ENCODE results near the gene LRRC27. TPM values are rescaled to one million over a fixed set of nuclear protein-coding genes. Genes with fewer than 3 reads are reported as not detected.

The LRRC27 gene
- total RNA-seq, 1 donor: 13.4 TPM

DNA sequence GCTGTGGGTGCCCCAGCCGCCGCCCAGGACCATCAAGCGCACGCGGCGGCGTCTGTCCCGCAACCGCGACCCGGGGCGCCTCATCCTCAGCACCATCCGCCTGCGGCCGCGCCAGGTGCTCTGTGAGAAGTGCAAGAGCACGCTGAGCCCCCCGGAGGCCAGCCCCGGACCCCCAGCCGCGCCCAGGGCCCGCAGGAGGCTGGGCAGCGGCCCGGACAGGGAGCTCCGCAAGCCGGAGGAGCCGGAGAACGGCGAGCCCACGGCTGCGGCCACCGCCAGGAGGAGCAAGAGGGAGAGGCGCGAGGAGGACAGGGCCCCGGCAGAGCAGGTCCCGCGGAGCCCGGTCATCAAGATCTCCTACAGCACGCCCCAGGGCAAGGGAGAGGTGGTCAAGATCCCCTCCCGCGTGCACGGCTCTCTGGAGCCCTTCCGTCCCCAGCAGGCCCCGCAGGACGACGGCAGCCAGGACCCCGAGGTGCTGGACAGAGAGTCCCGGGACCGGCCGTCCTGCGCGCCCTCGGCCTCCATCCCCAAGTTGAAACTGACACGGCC, 73.0 kb downstream of the LRRC27 start:
- H3K27me3 ChIP-seq (ENCODE audit: insufficient read depth, low read length): no peaks in the 10 kb centered on the region
- H3K4me1 ChIP-seq (ENCODE audit: insufficient read depth, low read length): peaks cover 4% of the 10 kb centered on the region
- peaks cover 37% of the 10 kb centered on the region for H3K79me2 ChIP-seq (ENCODE audit: insufficient read depth, low read length)
- H4K20me1 ChIP-seq (ENCODE audit: insufficient read depth, low read length): peaks cover 22% of the 10 kb centered on the region
- H3K27ac ChIP-seq (ENCODE audit: low read depth, low read length): no peak overlapping the region
- H3K4me3 ChIP-seq (ENCODE audit: insufficient read depth, low read length): no peak overlapping the region
- no peak overlapping the region for H3K4me2 ChIP-seq (ENCODE audit: insufficient read depth, low read length)
- no peaks in the 10 kb centered on the region for H3K9me3 ChIP-seq (ENCODE audit: low read depth, low read length)
- DNase-seq (ENCODE audit: insufficient read length, low spot score, missing footprints): no peak
- TF ChIP-seq, protein P1, sequence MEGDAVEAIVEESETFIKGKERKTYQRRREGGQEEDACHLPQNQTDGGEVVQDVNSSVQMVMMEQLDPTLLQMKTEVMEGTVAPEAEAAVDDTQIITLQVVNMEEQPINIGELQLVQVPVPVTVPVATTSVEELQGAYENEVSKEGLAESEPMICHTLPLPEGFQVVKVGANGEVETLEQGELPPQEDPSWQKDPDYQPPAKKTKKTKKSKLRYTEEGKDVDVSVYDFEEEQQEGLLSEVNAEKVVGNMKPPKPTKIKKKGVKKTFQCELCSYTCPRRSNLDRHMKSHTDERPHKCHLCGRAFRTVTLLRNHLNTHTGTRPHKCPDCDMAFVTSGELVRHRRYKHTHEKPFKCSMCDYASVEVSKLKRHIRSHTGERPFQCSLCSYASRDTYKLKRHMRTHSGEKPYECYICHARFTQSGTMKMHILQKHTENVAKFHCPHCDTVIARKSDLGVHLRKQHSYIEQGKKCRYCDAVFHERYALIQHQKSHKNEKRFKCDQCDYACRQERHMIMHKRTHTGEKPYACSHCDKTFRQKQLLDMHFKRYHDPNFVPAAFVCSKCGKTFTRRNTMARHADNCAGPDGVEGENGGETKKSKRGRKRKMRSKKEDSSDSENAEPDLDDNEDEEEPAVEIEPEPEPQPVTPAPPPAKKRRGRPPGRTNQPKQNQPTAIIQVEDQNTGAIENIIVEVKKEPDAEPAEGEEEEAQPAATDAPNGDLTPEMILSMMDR (IDR thresholded peaks at IDR 0.05; ENCODE audit: extremely low read depth, low read depth, low read length): no peak
- H3K36me3 ChIP-seq (ENCODE audit: insufficient read depth, low read length): peaks cover 5% of the 10 kb centered on the region
- H2AFZ ChIP-seq (ENCODE audit: low read length): no peak overlapping the region

DNA sequence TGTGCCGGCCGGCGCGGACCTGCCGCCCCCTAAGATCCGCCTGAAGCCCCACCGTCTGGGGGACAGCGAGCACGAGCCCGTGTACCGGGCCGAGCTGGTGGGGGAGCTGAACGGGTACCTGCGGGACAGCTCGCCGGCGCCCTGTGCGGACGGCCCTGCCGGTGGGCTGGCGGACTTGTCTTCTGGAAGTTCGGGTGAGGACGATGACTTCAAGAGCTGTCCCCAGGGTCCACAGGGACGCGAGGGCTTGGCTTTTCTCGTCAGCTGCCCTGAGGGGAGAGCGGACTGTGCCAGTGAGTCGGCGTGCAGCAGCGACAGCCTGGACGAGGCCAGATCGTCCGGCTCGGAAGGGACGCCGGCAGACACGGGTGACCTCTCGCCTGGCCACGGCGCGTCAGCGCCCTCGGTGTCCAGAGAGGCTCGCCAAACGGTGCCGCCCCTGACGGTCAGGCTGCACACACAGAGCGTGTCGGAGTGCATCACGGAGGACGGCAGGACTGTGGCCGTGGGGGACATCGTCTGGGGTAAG, 73.5 kb downstream of the LRRC27 start:
- Histone ChIP-seq H3K4me3 (ENCODE audit: insufficient read depth, low read length) (no peak overlapping the region), H3K27me3 (ENCODE audit: insufficient read depth, low read length) (no peaks in the 10 kb centered on the region), H3K36me3 (ENCODE audit: insufficient read depth, low read length) (peaks cover 5% of the 10 kb centered on the region), H3K4me1 (ENCODE audit: insufficient read depth, low read length) (peaks cover 4% of the 10 kb centered on the region), H3K27ac (ENCODE audit: low read depth, low read length) (no peak overlapping the region), H3K9me3 (ENCODE audit: low read depth, low read length) (no peaks in the 10 kb centered on the region), H3K79me2 (ENCODE audit: insufficient read depth, low read length) (peaks cover 37% of the 10 kb centered on the region), H4K20me1 (ENCODE audit: insufficient read depth, low read length) (peaks cover 20% of the 10 kb centered on the region), H2AFZ (ENCODE audit: low read length) (no peak overlapping the region), H3K4me2 (ENCODE audit: insufficient read depth, low read length) (no peak overlapping the region)
- TF ChIP-seq, protein P1 (IDR thresholded peaks at IDR 0.05; ENCODE audit: extremely low read depth, low read depth, low read length): no peak
- no peak for DNase-seq (ENCODE audit: insufficient read length, low spot score, missing footprints)

DNA sequence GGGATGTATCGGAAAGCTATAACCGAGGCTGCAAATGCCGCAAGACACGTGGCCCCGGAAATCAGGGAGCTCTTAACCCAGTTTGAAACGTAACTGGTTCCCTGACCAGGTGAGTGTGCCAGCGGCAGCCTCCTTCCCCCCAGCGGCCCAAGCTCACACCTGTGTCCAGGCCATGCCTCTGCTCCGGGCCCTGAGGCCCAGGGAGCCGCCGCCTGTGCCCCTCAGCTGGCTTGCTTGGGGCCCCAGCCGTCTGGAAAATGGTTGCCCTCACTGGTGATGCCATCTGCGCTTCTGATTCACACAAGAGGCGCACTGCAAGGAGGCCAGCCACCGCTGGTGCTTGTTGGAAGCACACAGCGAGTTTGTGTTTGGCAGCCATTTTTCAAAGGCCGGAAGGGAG, 74.2 kb downstream of the LRRC27 start:
- Histone ChIP-seq H4K20me1 (ENCODE audit: insufficient read depth, low read length) (peaks cover 13% of the 10 kb centered on the region), H3K27me3 (ENCODE audit: insufficient read depth, low read length) (no peaks in the 10 kb centered on the region), H3K79me2 (ENCODE audit: insufficient read depth, low read length) (peaks cover 37% of the 10 kb centered on the region), H3K36me3 (ENCODE audit: insufficient read depth, low read length) (peaks cover 5% of the 10 kb centered on the region), H3K4me2 (ENCODE audit: insufficient read depth, low read length) (no peak overlapping the region), H3K27ac (ENCODE audit: low read depth, low read length) (no peak overlapping the region), H3K4me3 (ENCODE audit: insufficient read depth, low read length) (no peak overlapping the region), H3K9me3 (ENCODE audit: low read depth, low read length) (no peaks in the 10 kb centered on the region), H2AFZ (ENCODE audit: low read length) (no peak overlapping the region), H3K4me1 (ENCODE audit: insufficient read depth, low read length) (peaks cover 4% of the 10 kb centered on the region)
- TF ChIP-seq, protein P1 (IDR thresholded peaks at IDR 0.05; ENCODE audit: extremely low read depth, low read depth, low read length): no peak
- no peak for DNase-seq (ENCODE audit: insufficient read length, low spot score, missing footprints)

DNA sequence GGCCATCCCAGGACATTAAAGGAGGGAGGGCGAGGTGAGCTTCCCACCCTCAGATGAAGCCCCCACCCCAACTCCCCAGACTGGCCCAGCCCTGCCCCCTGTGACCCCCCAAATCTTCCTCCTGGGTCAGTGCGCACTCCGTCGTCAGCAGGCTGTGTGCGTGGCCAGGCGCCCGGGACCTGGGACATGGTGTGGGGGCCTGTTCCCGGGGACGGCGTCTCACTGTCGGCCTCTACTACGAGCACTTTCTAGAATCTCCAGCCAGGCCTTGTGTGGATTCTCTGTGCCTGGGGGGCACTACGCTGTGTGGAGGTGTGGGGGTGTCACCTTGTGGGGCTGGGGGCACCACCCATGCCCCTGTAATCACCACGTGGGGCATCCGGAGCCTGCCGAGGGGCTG, 74.8 kb downstream of the LRRC27 start:
- TF ChIP-seq, protein P1 (IDR thresholded peaks at IDR 0.05; ENCODE audit: extremely low read depth, low read depth, low read length): no peak
- Histone ChIP-seq H3K27me3 (ENCODE audit: insufficient read depth, low read length) (no peaks in the 10 kb centered on the region), H3K4me2 (ENCODE audit: insufficient read depth, low read length) (no peak overlapping the region), H3K4me3 (ENCODE audit: insufficient read depth, low read length) (no peak overlapping the region), H4K20me1 (ENCODE audit: insufficient read depth, low read length) (peaks cover 8% of the 10 kb centered on the region), H3K79me2 (ENCODE audit: insufficient read depth, low read length) (peaks cover 33% of the 10 kb centered on the region), H3K36me3 (ENCODE audit: insufficient read depth, low read length) (peaks cover 5% of the 10 kb centered on the region), H2AFZ (ENCODE audit: low read length) (no peak overlapping the region), H3K9me3 (ENCODE audit: low read depth, low read length) (no peaks in the 10 kb centered on the region), H3K4me1 (ENCODE audit: insufficient read depth, low read length) (peaks cover 9% of the 10 kb centered on the region), H3K27ac (ENCODE audit: low read depth, low read length) (no peak overlapping the region)
- DNase-seq (ENCODE audit: insufficient read length, low spot score, missing footprints): no peak

Measured in osteoblast (primary cell).